GM18507 (cell line): ENCODE data around the gene ARHGAP25.
A peak's percentile ranks its signal among the peaks of the same experiment; 100 is the strongest.

Experiments
- DNase-seq: peaks from one replicate; pipeline ENCODE4 v3.0.0; 2011; ENCODE audit warnings: low read depth; ENCODE audit not compliant: insufficient read length; ENCODE audit errors: extremely low spot score
- FAIRE-seq: peaks from 2 replicates; lab custom pipeline; 2011; peaks lifted over from hg19 to GRCh38; lab: Jason Lieb, UNC

The ARHGAP25 gene

GRCh38 chr2:68734688-68735525 lies at the start of gene ARHGAP25:
ARHGAP25 (plus strand) TSS chr2:68734811; CDS start chr2:68735200, 389 bp downstream.
- peak; percentile 88 for FAIRE-seq

GRCh38 chr2:68686178-68686577 lies 48.4 kb upstream of the ARHGAP25 start:
- FAIRE-seq (peak; percentile 18), DNase-seq (no peak)

More at GRCh38 chr2:68734688-68735525, at the start of gene ARHGAP25:
- no peak for DNase-seq

- DNase-seq, result no peak
- peak; percentile 64 for FAIRE-seq
Observed at GRCh38 chr2:68687018-68687417, 47.6 kb upstream of the ARHGAP25 start.

GRCh38 chr2:68689553-68690537 lies 44.8 kb upstream of the ARHGAP25 start:
- peak; percentile 47 for DNase-seq
- peak; percentile 96 for FAIRE-seq

- DNase-seq (no peak), FAIRE-seq (peak; percentile 61)
Observed at GRCh38 chr2:68690851-68691250, 43.8 kb upstream of the ARHGAP25 start.

- no peak for FAIRE-seq
- no peak for DNase-seq
Observed at GRCh38 chr2:68692511-68692910, 42.1 kb upstream of the ARHGAP25 start.

- FAIRE-seq, result no peak
- no peak for DNase-seq
Observed at GRCh38 chr2:68693951-68694350, 40.7 kb upstream of the ARHGAP25 start.

- DNase-seq (no peak), FAIRE-seq (no peak)
Observed at GRCh38 chr2:68695971-68696370, 38.6 kb upstream of the ARHGAP25 start.

GRCh38 chr2:68696554-68696953 lies 38.1 kb upstream of the ARHGAP25 start:
- no peak for FAIRE-seq

GRCh38 chr2:68698567-68699377 lies 35.8 kb upstream of the ARHGAP25 start:
- no peak for DNase-seq
- FAIRE-seq, result no peak

More at GRCh38 chr2:68696554-68696953, 38.1 kb upstream of the ARHGAP25 start:
- DNase-seq, result no peak

GRCh38 chr2:68700560-68700959 lies 34.1 kb upstream of the ARHGAP25 start:
- no peak for FAIRE-seq

GRCh38 chr2:68706637-68707036 lies 28.0 kb upstream of the ARHGAP25 start:
- DNase-seq, result no peak
- FAIRE-seq, result no peak

More at GRCh38 chr2:68700560-68700959, 34.1 kb upstream of the ARHGAP25 start:
- DNase-seq, result no peak

- FAIRE-seq (no peak), DNase-seq (no peak)
Observed at GRCh38 chr2:68708629-68709028, 26.0 kb upstream of the ARHGAP25 start.

GRCh38 chr2:68709421-68709911 lies 25.1 kb upstream of the ARHGAP25 start:
- no peak for DNase-seq
- FAIRE-seq, result peak; percentile 82

GRCh38 chr2:68710336-68710735 lies 24.3 kb upstream of the ARHGAP25 start:
- FAIRE-seq (no peak), DNase-seq (no peak)

GRCh38 chr2:68710756-68711155 lies 23.9 kb upstream of the ARHGAP25 start:
- no peak for DNase-seq
- FAIRE-seq, result no peak

GRCh38 chr2:68714866-68715265 lies 19.7 kb upstream of the ARHGAP25 start:
- peak; percentile 96 for FAIRE-seq

GRCh38 chr2:68715353-68716041 lies 19.1 kb upstream of the ARHGAP25 start:
- no peak for FAIRE-seq
- DNase-seq, result no peak

More at GRCh38 chr2:68714866-68715265, 19.7 kb upstream of the ARHGAP25 start:
- DNase-seq, result peak; percentile 33
